GM19035 (cell line): ENCODE data around the gene CDK3.

ENCODE experiments used
- ATAC-seq: cut with Tn5 transposase; IDR thresholded peaks from one replicate; pipeline ENCODE4 v1.9.1; 2021; ENCODE audit not compliant: unreplicated experiment

CDK3 gene

DNA sequence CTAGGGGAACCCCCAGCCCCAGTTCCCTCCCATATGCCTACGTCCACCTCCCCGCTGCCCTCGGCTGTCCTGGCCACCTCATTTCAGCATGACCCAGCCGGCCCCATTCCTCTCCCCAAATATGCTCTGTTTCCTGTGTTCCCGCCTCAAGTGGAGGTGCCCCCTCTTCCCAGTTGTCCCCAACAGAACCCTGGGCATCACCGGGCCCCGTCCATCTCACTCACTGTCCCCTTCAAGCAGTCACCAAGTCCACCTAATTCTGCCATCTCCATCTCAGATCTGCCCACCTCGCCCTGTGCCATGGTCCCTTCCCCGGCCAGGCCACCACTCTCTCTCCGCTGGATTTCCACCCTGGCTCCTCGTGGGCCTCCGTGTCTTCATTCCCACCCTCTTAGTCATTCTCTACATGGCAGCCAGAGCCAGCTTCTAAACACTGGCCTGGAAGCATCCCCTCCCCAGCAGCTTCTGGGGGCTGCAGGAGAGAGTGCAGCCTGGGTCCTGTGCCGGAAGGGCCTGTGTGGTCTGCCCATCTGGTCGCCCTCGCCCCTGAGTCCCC, 12.8 kb downstream of the CDK3 start:
- no peak for ATAC-seq

- ATAC-seq, result peak; percentile 55
Observed at GRCh38 chr17:76014100-76014924, 13.7 kb downstream of the CDK3 start.

- no peak for ATAC-seq
Observed at GRCh38 chr17:76014925-76015261, 14.2 kb downstream of the CDK3 start.

GRCh38 chr17:76017481-76018339, 17.1 kb downstream of the CDK3 start:
- ATAC-seq, result no peak

DNA sequence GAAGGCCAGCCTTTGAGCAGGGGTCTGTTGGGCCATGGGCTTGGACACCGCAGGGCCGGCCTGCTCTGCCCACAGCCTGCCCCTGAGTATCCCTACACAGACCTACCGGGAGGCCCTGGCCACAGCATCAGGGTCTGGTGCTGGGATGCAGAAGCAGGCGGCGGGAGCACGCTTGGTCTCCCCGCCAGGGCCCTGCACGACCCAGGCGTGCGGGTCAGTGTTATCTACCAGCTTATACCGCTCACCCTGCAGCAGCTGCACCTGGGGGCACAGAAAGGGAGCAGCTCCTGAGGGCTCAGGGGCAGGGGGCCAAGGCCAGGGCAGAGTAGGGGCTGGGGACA, 17.7 kb downstream of the CDK3 start:
- no peak for ATAC-seq

GRCh38 chr17:76018801-76019200, 18.1 kb downstream of the CDK3 start:
- ATAC-seq, result no peak

- no peak for ATAC-seq
Observed at GRCh38 chr17:76019833-76020467, 19.3 kb downstream of the CDK3 start.

GRCh38 chr17:76022285-76022684, 21.6 kb downstream of the CDK3 start:
- no peak for ATAC-seq

GRCh38 chr17:76022973-76023899, 22.6 kb downstream of the CDK3 start:
- ATAC-seq, result no peak

- ATAC-seq, result no peak
Observed at GRCh38 chr17:76023900-76024237, 23.2 kb downstream of the CDK3 start.

GRCh38 chr17:76024353-76024752, 23.7 kb downstream of the CDK3 start:
- ATAC-seq, result no peak

DNA sequence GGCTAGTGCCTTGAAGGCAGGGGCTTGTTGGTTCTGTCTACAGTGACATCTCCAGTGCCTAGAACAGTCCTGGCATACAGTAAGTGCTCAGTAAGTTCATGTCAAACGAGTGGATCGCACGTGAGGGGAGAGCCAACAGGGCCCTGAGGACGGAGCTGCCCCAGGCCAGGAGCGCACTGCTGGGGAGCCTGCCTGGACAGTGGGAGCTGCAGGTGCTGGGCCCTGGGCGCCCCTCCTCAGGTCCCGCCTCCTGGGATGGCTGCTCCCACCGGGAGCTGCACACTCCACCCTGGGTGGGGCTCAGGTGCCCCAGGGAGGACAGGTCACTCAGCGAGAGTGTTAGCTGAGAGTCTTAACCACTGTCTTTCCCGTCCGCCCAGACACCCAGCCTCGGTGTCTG, 24.6 kb downstream of the CDK3 start:
- no peak for ATAC-seq

- ATAC-seq, result no peak
Observed at GRCh38 chr17:76026714-76027158, 26.1 kb downstream of the CDK3 start.

- ATAC-seq, result no peak
Observed at GRCh38 chr17:76027159-76027839, 26.6 kb downstream of the CDK3 start, which contains the start of gene EVPL. Gene EVPL (minus strand): TSS chr17:76027306. CDS start chr17:76027198, 108 bp downstream.

GRCh38 chr17:76032073-76032779, 31.6 kb downstream of the CDK3 start:
- no peak for ATAC-seq

DNA sequence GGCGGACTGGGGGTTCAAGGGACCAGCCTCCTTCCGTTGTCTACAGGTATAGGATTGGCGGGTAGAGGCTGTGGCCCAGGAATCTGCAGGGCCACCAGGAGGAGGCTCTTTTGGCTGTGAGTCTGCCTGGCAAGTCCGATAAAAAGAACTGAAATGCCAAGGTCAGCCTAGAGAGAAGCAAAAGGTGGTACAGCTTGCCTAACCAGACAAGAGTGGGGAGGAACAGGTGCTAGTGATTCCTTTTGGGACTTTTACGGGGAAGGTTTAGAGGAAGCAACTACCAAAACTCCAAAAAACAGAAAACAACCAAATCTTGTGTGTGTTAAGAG, 32.1 kb downstream of the CDK3 start:
- ATAC-seq, result no peak

DNA sequence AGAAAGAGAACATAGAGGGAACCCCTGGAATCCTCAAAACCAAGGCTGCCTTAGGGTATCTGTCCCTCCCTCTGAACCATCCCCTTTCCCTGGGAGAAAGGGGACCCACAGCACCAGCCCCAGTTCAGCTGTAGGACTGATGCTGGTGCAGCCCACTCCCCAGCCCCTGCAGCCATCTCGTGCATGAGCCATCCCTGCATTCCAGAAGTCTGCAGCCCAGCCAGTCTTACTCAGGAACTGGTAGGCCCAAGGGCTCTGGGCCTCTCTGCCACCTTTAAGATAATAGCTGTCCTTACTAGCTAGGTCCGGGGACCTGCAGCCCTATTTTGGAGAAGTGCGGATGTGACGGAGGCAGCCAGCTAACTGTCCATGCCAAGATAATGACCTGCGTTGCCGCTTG, 32.5 kb downstream of the CDK3 start:
- ATAC-seq, result no peak

GRCh38 chr17:76034428-76035350, 34.0 kb downstream of the CDK3 start:
- no peak for ATAC-seq
